ENCODE data around the gene MED13.
A peak's percentile ranks its signal among the peaks of the same experiment; 100 is the strongest.

MED13 gene

DNA sequence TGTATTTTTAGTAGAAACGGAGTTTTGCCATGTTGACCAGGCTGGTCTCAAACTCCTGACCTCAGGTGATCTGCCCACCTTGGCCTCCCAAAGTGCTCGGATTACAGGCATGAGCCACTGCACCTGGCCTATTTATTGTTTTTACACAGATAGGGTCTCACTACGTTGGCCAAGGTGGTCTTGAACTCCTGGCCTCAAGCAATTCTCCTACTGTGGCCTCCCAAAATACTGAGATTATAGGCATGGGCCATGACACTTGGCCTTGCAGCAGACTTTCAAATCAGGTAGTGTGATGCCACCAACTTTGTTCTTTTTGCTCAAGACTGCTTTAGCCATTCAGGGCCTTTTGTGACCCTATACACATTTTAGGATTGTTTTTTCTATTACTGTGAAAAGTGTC is 75.6 kb downstream of the MED13 start:
- H3K36me3 Mint-ChIP-seq (ENCODE audit: insufficient read depth): peaks cover 74% of the 10 kb centered on the region
- H3K4me1 Mint-ChIP-seq (ENCODE audit: low read depth in 2 of 2): no peaks in the 10 kb centered on the region
- H3K4me3 Mint-ChIP-seq: no peak overlapping the region
- H3K27ac Mint-ChIP-seq: peak overlapping the region in 1 of 2 donors; percentile 7
- no peak for ATAC-seq (replicated peaks)
- no peaks in the 10 kb centered on the region for H3K27me3 Mint-ChIP-seq
- no peaks in the 10 kb centered on the region for H3K9me3 Mint-ChIP-seq
- DNase-seq: no peak

DNA sequence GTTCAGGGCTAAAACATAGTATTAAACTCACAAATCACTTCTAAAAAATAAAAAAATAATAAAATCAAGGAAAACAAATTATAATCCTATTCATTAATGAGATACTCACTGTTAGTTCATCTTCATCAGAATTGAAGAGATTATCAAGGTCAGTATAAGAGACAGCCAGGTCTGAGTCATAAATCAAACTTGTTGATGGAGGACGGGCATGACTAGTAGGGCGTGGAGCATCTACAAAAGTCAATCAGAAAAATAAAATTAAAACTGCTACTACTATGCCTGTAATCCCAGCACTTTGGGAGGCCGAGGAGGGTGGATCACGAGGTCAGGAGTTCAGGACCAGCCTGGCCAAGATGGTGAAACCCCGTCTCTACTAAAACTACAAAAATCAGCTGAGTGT is 78.2 kb downstream of the MED13 start:
- DNase-seq (no peak), ATAC-seq (replicated peaks) (no peak)
- H3K27me3 Mint-ChIP-seq: no peaks in the 10 kb centered on the region
- no peaks in the 10 kb centered on the region for H3K4me1 Mint-ChIP-seq (ENCODE audit: low read depth in 2 of 2)
- H3K9me3 Mint-ChIP-seq: no peaks in the 10 kb centered on the region
- no peak overlapping the region for H3K4me3 Mint-ChIP-seq
- H3K36me3 Mint-ChIP-seq (ENCODE audit: insufficient read depth): peaks cover 72% of the 10 kb centered on the region
- H3K27ac Mint-ChIP-seq: peak overlapping the region in 1 of 2 donors; percentile 38

DNA sequence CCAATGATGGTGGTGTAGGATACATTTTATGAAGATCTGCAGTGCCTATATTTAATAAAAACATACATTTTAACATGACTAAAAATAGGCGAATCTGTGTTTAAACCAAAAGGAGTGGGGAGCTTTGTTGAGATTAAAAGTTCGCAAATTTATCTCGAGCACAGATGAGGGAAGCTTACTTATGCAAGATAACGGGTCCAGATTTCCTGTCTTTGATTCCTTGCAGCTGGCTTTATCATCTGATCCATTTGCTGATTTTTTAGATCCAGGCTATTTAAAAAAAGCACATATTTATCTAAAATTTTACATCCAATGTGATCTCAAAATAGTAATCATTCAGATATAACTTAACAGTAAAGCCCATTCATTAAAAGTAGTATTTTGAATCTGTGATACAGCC is 80.3 kb downstream of the MED13 start:
- DNase-seq (no peak), ATAC-seq (replicated peaks) (no peak)
- Mint-ChIP-seq H3K9me3 (no peaks in the 10 kb centered on the region), H3K4me3 (no peak overlapping the region), H3K4me1 (ENCODE audit: low read depth in 2 of 2) (peaks cover 6 to 13% of the 10 kb centered on the region in 2 donors), H3K27ac (peak overlapping the region in 1 of 2 donors; percentile 35), H3K27me3 (no peaks in the 10 kb centered on the region), H3K36me3 (ENCODE audit: insufficient read depth) (peaks cover 70% of the 10 kb centered on the region)

DNA sequence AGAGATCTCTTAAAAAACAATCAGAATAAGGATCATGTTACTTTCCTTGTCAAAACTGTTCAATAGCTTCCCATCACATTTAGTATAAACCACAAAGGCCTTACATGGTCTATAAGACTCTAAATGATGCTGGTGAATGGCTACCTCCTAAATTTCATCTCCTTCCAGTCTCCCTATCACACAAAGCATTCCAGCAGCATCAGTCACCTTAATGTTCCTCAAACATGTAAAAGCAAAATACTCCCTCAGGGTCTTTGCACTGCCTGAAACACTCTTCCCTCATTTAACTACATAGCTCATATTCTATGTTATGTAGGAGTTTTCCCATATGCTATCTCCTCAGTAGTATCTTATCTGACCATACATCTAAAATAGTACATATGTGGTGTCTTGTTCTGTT is 83.8 kb downstream of the MED13 start:
- Mint-ChIP-seq H3K27ac (no peak overlapping the region), H3K27me3 (no peaks in the 10 kb centered on the region), H3K4me3 (no peak overlapping the region), H3K36me3 (ENCODE audit: insufficient read depth) (peaks cover 74% of the 10 kb centered on the region), H3K9me3 (no peaks in the 10 kb centered on the region), H3K4me1 (ENCODE audit: low read depth in 2 of 2) (peaks cover 6 to 26% of the 10 kb centered on the region in 2 donors)
- DNase-seq (no peak), ATAC-seq (replicated peaks) (no peak)

DNA sequence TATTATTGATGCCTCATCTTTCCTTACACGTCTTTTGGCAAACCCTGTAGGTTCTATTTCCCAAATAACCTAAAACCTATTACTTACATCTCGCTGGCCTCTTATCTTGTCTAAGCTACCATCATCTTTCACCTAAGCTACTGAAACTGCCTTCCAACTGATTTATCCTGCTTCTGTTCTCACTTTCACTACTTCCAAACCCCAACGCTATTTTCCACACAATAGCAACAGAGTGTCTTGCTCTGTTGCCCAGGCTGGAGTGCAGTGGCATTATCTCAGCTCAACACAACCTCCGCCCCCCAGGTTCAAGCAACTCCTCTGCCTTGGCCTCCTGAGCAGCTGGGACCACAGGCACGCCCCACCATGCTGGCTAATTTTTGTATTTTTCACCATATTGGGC is 84.5 kb downstream of the MED13 start:
- Mint-ChIP-seq H3K36me3 (ENCODE audit: insufficient read depth) (peaks cover 70% of the 10 kb centered on the region), H3K4me1 (ENCODE audit: low read depth in 2 of 2) (peaks cover 10 to 32% of the 10 kb centered on the region in 2 donors), H3K9me3 (no peaks in the 10 kb centered on the region), H3K4me3 (no peak overlapping the region), H3K27me3 (no peaks in the 10 kb centered on the region), H3K27ac (no peak overlapping the region)
- DNase-seq (no peak), ATAC-seq (replicated peaks) (no peak)

DNA sequence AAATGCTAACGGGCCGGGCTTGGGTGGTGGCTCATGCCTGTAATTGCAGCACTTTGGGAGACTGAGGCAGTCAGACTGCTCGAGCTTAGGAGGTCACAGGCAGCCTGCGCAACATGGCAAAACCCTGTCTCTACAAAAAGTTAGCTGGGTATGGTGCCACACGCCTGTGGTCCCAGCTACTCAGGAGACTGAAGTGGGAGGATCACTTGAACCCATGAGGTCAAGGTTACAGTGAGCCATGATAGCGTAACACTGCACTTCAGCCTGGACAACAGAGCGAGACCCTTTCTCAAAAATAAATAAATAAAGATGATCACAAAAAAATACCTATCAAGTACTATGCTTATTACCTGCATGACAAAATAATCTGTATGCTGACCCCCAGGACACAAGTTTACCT is 91.0 kb downstream of the MED13 start:
- H3K4me1 Mint-ChIP-seq (ENCODE audit: low read depth in 2 of 2): peaks cover 11 to 29% of the 10 kb centered on the region in 2 donors
- no peaks in the 10 kb centered on the region for H3K9me3 Mint-ChIP-seq
- no peak for ATAC-seq (replicated peaks)
- DNase-seq: no peak
- no peak overlapping the region for H3K4me3 Mint-ChIP-seq
- peaks cover 63% of the 10 kb centered on the region for H3K36me3 Mint-ChIP-seq (ENCODE audit: insufficient read depth)
- H3K27me3 Mint-ChIP-seq: no peaks in the 10 kb centered on the region
- H3K27ac Mint-ChIP-seq: peak overlapping the region; percentile 76 to 88

DNA sequence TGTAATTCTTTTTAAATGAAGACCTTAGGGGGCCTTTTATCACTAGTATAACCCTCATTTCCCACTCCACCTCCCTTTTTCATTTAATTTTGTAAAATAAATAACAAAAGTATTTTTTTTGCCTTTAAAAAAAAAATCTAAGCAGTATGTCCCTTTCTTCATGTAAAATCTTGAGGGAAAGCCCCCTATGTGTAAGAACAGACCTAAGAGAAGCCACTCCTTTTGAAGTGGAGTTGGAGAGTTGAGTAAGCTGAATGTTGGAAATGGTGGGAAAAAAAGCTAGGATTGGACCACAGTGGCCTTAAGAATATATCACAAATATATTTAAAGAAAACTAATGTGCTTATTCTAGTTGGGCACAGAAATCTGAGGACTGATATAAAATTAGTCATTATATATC is 92.8 kb downstream of the MED13 start:
- Mint-ChIP-seq H3K27me3 (no peaks in the 10 kb centered on the region), H3K36me3 (ENCODE audit: insufficient read depth) (peaks cover 65% of the 10 kb centered on the region), H3K27ac (peak overlapping the region in 1 of 2 donors; percentile 35), H3K4me3 (no peak overlapping the region), H3K9me3 (no peaks in the 10 kb centered on the region), H3K4me1 (ENCODE audit: low read depth in 2 of 2) (peaks cover 11 to 29% of the 10 kb centered on the region in 2 donors)
- DNase-seq (no peak), ATAC-seq (replicated peaks) (no peak)

DNA sequence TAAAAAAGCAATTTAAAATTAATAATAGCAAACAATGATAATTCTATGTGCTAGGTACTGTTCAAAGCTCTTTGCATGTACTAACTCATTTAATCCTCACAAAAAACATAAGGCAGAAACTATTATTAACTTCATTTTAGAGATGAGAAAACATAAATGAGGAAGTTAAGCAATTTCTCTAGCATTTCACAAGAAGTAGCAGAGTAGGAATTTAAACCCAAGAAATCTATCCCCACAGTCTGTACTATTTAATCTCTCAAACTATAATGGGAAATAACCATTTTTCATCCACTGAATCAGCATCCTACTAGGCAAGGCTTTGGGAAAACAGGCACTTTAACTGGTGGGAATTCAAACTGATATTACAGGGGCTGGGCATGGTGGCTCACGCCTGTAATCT is 95.0 kb downstream of the MED13 start:
- Mint-ChIP-seq H3K27ac (peak overlapping the region; percentile 10 to 32), H3K4me3 (no peak overlapping the region), H3K9me3 (no peaks in the 10 kb centered on the region), H3K27me3 (no peaks in the 10 kb centered on the region), H3K4me1 (ENCODE audit: low read depth in 2 of 2) (peaks cover 5 to 18% of the 10 kb centered on the region in 2 donors), H3K36me3 (ENCODE audit: insufficient read depth) (peaks cover 70% of the 10 kb centered on the region)
- DNase-seq (no peak), ATAC-seq (replicated peaks) (no peak)

DNA sequence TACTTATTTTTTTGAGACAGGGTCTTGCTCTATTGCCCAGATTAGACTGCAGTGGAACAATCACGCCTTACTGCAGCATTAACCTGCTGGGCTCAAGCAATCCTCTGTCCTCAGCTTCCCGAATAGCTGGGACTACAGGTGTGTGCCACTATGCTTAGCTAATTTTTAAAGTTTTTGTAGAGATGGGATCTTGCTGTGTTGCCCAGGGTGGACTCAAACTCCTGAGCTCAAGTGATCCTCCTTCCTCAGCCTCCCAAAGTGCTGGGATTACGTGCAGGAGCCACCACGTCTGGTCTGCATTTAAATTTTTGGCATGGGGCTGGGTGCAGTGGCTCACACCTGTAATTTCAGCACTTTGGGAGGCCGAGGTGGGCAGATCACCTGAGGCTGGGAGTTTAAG is 96.3 kb downstream of the MED13 start:
- Mint-ChIP-seq H3K27me3 (no peaks in the 10 kb centered on the region), H3K9me3 (no peaks in the 10 kb centered on the region), H3K4me1 (ENCODE audit: low read depth in 2 of 2) (peaks cover 0 to 7% of the 10 kb centered on the region in 2 donors), H3K4me3 (no peak overlapping the region), H3K27ac (no peak overlapping the region), H3K36me3 (ENCODE audit: insufficient read depth) (peaks cover 82% of the 10 kb centered on the region)
- DNase-seq (no peak), ATAC-seq (replicated peaks) (no peak)

DNA sequence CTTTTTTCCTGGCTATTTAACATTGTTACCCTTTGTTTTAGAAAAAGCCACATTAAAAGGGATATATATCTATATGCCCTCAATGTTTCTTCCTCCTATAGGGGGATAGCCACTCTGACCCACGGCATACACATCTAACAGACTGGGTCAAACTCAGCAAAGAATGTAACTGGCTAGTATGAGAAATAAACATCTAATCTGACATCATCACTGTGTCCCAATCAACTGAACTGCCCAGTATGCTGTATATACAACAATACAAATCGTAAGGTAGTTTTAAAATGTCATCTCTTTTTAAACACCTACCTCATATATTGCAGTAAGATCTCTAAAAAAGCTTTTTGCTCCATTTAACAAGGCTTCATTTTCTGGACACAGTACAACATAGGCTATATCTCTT is 97.3 kb downstream of the MED13 start:
- H3K9me3 Mint-ChIP-seq: no peaks in the 10 kb centered on the region

DNA sequence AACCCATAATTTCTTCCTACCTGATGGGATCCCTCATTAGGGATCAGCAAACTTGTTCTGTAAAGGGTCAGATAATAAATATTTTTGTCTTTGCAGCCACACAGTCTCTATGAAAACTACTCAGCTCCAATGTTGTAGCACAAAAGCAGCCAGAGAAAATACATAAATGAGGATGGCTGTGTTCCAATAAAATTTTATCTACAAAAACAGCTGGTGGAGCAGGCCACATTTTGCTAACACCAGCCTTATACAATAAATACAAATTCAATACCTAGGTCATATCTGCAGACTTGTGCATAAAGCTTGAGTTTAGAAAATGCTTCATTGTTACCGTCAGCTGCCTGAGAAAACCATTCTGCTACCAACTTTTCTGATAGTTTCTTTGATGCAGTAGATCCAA is 98.9 kb downstream of the MED13 start:
- Mint-ChIP-seq H3K27ac (no peak overlapping the region), H3K4me3 (no peak overlapping the region), H3K4me1 (ENCODE audit: low read depth in 2 of 2) (peaks cover 0 to 11% of the 10 kb centered on the region in 2 donors), H3K36me3 (ENCODE audit: insufficient read depth) (peaks cover 87% of the 10 kb centered on the region), H3K27me3 (no peaks in the 10 kb centered on the region), H3K9me3 (no peaks in the 10 kb centered on the region)
- ATAC-seq (replicated peaks) (no peak), DNase-seq (no peak)

More for the DNA sequence above, 97.3 kb downstream of the MED13 start:
- peaks cover 88% of the 10 kb centered on the region for H3K36me3 Mint-ChIP-seq (ENCODE audit: insufficient read depth)
- H3K27ac Mint-ChIP-seq: peak overlapping the region in 1 of 2 donors; percentile 41
- ATAC-seq (replicated peaks) (no peak), DNase-seq (no peak)
- peaks cover 0 to 8% of the 10 kb centered on the region in 2 donors for H3K4me1 Mint-ChIP-seq (ENCODE audit: low read depth in 2 of 2)
- no peak overlapping the region for H3K4me3 Mint-ChIP-seq
- no peaks in the 10 kb centered on the region for H3K27me3 Mint-ChIP-seq

DNA sequence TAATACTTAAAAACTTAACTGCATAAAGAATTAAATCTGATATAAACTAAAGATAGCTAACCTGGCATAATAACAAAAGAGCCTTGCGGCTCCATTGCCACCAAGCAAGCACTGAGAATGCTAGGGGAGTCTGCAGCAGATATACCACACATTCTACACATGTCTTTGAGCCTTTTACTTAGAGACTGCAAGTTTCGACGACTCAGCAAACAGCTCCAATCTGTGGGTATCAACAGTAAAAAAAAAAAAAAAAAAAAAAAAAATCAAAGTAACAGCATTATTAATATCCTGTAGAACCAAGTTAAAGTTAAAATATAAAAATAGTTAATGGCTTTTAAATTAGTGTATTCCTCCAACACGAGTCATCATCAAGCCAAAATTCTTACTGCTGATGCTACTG is 109.5 kb downstream of the MED13 start:
- H3K4me3 Mint-ChIP-seq: no peak overlapping the region
- no peaks in the 10 kb centered on the region for H3K4me1 Mint-ChIP-seq (ENCODE audit: low read depth in 2 of 2)
- H3K9me3 Mint-ChIP-seq: no peaks in the 10 kb centered on the region
- no peaks in the 10 kb centered on the region for H3K27me3 Mint-ChIP-seq
- no peak overlapping the region for H3K27ac Mint-ChIP-seq
- H3K36me3 Mint-ChIP-seq (ENCODE audit: insufficient read depth): peaks cover 83% of the 10 kb centered on the region
- ATAC-seq (replicated peaks) (no peak), DNase-seq (no peak)

DNA sequence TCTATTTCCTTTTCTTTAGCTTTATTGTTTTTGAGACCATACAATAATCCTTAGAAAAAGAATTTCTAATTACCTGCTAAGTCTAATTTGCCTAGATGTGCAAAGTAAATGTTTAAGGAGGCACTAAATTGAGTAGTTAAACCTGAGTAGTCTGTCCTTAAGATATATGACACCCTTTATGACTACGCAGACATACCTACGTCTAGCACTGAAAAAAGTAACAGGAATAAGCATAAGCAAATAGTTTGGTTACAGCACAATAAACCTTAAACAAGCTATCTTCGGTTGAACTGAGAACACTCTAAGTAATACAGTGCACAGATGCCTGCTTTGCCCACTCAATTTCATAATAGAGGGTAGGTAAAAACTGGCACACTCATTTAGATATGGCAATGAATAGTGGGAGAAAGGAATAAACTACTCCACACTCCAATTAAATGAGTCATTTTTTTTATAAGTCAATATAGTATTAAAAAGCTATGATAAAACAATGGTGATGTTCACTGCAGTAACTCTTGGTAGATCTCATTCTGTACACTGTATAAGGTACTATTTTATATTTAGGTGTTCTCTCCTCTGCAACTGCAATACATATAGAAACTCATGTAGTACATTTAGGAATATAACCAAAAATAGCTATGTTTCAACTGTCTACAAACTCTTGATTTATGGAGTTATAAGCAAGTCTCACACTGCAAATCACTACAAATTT is 117.6 kb downstream of the MED13 start:
- Mint-ChIP-seq H3K9me3 (no peaks in the 10 kb centered on the region), H3K4me3 (no peak overlapping the region), H3K4me1 (ENCODE audit: low read depth in 2 of 2) (peaks cover 0 to 4% of the 10 kb centered on the region in 2 donors), H3K27ac (no peak overlapping the region), H3K27me3 (no peaks in the 10 kb centered on the region), H3K36me3 (ENCODE audit: insufficient read depth) (peaks cover 74% of the 10 kb centered on the region)
- ATAC-seq (replicated peaks): no peak
- DNase-seq: no peak

DNA sequence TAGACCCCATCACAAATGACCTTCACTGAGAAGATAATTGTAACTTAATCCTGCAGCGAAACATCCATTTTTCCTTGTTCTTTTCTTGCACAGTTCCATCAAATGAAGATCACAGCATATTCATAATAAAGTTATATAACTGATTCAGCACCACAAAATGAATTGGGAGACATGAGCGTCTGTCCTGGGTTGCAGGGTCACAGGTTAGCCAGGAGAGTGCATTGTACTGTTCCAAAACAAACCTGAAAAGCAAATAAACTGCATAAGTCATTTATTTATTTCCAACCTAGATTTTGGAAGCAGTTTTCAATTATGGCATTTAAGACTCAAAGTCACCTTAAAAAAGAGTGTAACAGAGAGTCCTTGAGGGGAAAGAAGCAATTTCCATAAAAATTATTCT is 118.7 kb downstream of the MED13 start:
- Mint-ChIP-seq H3K9me3 (no peaks in the 10 kb centered on the region), H3K27me3 (no peaks in the 10 kb centered on the region), H3K4me1 (ENCODE audit: low read depth in 2 of 2) (peaks cover 0 to 4% of the 10 kb centered on the region in 2 donors), H3K4me3 (no peak overlapping the region), H3K36me3 (ENCODE audit: insufficient read depth) (peaks cover 63% of the 10 kb centered on the region), H3K27ac (peak overlapping the region; percentile 20 to 74)
- DNase-seq (no peak), ATAC-seq (replicated peaks) (no peak)

Data from effector memory CD8-positive, alpha-beta T cell (primary cell).